ENCODE measurements around the gene C19orf18.
"Not testable (repeated sequence)": the region's sequence is repeated elsewhere in the genome, so short reads cannot be mapped to it uniquely, and the experiment has no call there.

Gene C19orf18

DNA sequence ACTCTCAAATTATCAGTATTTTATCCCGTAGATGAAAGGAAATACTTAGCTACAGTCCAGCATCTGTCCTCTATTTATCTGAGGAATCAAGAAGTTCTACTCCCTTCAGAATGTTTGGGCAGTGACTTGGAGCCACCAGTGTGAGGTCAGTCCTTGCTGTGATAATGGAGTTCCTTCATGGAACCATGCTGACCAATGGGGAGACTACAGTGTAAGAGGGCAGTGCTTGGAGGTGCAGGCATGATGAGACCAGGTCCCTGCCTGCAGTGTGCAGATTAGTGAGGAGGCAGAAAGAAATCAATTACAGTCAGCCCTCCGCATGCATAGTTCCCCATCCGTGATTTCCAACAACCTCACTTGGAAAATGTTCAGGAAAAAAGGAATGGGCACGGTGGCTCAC, at the start of gene C19orf18:
TSS of gene C19orf18 (minus strand) at position 101 of the 400 bp plus-strand sequence. CDS start 102 bp downstream, outside the sequence.
- no peak for DNase-seq

DNA sequence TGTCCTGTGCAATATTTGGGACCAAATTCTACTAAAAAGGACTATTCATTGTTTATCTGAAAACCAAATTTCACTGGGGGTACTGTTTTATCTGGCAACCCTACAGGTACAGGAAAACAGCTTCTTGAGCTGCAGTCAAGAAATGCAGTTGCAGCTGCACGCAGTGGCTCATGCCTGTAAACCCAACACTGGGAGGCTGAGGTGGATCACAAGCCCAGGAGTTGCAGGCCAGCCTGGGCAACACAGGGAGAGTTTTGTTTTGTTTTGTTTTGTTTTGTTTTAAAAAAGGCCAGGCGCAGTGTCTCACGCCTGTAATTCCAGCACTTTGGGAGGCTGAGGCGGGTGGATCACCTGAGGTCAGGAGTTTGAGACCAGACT, 47.9 kb upstream of the C19orf18 start:
- DNase-seq, result no peak

DNA sequence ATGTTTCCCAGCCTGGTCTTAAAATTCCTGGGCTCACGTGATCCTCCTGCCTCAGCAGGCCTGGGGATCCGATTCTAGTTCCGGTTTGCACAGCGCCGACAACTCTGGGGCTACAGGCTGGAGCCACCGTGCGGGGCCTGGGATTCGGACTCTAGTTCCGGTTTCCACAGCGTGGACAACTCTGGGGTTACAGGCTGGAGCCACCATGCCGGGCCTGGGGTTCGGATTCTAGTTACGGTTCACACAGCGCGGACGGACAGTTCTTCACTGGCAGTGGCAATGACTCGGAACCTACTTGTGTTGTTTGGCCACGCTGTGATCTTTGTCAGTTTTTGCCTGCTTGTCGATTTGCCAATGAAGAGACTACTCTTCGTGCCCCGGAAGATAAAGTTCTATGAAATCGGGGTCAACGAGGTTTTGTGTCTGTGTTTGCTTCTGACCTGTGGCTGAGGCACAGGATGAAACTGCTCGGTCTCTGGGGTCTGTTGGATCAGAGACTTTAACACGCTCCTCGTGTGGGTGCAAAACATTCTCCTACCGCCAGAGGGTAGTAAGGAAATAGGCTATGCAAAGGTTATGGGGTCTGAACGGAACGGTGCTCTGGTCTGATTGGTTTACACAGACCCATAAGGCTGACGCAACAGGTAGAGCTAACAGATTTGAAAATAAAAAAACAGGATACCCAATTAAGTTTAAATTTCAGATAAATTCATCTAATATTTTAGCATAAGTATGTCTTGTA, 47.4 kb upstream of the C19orf18 start:
- no peak for DNase-seq

DNA sequence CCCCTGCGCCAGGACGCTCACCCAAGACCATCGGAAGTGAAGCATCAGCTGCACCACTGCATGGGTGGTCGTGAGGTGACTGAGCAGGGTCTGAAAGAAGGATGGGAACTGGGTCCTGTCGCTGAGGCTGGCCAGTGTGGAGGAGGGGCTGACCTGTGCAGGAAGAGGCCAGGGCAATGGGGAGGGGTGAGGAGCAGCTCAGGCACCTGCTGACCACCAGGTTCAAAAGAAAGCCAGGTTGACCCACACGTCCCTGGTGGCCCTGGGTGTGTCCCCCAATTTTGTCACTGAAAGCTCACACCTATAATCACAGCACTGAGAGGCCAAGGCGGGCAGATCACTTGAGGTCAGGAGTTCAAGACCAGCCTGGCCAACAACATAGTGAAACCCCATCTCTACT, 45.8 kb upstream of the C19orf18 start:
- DNase-seq, result no peak

- DNase-seq, result no peak
Observed at GRCh38 chr19:58014141-58014540, 39.8 kb upstream of the C19orf18 start.

GRCh38 chr19:58010507-58010906, 36.2 kb upstream of the C19orf18 start:
- DNase-seq, result no peak

- DNase-seq, result no peak
Observed at GRCh38 chr19:58009666-58010301, 35.5 kb upstream of the C19orf18 start.

DNA sequence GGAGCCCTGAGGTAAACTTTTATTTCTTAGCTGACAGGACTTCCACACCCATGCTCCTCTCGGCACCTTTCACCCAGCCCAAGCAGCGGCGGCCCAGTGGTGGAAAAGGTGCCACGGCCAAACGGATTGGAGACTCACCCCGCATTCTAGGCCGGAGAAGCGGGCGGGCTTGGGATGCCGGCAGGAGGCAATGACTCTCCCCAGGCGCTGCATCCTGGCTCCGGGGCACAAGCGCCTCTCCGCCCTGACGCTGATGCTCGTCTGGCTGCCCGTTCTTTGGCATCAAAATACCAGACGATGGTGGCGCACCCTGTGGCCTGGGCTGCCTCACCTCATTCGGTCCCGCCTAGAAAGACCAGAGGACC, 34.9 kb upstream of the C19orf18 start:
- no peak for DNase-seq

DNA sequence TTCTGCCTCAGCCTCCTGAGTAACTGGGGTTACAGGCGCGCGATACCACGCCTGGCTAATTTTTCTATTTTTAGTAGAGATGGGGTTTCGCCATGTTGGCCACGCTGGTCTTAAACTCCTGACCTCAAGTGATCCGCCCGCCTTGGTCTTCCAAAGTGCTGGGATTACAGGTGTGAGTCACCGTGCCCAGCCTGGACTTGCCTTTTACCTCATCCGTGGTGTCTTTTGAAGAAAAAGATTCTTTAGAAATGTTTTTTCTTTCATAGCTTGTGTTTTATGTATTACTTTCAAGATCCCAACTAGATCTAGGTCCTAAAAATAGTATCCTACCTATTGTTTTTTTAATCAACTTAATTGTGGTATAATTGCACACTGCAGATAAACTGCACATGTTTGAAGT, 34.5 kb upstream of the C19orf18 start:
- not testable (repeated sequence) for DNase-seq

- no peak for DNase-seq
Observed at GRCh38 chr19:58007285-58007684, 33.0 kb upstream of the C19orf18 start.

GRCh38 chr19:58003174-58003828, 29.0 kb upstream of the C19orf18 start:
- DNase-seq, result no peak

DNA sequence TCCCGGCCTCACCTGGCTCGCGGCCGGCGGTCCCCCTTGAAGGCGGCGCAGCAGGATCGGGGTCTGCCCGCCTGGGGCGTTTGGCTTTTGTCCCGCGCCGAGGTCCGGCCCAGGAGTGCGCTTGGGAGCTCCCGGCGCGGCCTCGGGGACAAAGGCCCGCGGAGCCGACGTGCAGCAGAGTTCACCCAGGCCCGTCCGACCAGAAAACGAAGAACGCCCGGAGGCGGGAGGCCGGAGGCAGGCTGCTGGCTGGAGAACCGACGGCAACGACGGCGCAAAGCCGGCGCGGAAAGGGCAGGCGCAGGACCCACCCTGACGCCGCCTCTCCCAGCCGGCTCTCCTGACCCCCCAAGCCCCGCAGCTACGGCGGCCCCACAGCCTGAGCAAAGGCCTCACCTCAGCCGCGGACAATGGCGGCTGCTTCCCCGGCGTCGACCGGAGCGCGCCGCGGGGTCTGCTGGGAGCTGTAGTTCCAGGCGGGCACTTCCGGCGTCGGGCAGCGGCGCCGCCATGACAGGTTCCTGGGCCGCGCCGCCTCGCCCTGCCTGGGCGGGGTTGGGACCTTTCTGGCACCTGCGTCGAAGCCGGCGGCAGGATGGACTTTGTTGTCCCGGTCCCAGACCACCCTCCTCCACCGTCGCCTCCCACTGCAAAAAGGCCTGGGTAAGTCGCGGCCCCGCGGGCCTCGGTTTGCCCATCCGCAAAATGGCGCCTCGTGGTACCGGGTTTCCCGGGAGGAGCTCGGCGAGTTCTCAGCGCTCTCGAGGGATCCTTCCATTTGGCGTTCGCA, 28.2 kb upstream of the C19orf18 start, which contains the start of gene ZNF606:
TSS of gene ZNF606 (minus strand) at position 437 of the 790 bp plus-strand sequence. CDS start 1,501 bp downstream, outside the sequence.
- DNase-seq, result no peak

DNA sequence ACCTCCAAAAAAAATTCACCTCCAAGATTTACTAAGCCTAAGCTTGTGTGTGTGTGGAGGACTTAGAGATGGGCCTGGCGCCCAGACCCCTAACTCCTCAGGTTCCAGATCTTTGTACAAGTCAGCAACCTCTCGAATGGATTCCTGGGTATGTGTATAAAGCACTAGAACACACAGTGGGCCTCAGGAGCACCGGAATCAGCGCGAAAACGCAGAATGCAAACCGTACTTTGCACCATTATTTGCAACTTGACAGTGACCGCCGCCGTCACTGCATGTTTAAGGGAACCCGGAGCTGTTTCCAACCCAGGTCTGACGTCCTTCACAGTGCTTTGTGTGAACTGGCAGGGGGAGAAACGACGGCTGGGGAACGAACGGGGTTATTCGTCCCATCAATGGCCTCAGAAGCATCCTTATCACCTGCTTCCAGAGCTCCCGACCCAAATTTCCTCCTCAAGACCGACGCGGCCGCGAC, 27.6 kb upstream of the C19orf18 start:
- no peak for DNase-seq

GRCh38 chr19:58000677-58001076, 26.3 kb upstream of the C19orf18 start:
- DNase-seq, result no peak

- DNase-seq, result no peak
Observed at GRCh38 chr19:57992841-57993240, 18.5 kb upstream of the C19orf18 start.

DNA sequence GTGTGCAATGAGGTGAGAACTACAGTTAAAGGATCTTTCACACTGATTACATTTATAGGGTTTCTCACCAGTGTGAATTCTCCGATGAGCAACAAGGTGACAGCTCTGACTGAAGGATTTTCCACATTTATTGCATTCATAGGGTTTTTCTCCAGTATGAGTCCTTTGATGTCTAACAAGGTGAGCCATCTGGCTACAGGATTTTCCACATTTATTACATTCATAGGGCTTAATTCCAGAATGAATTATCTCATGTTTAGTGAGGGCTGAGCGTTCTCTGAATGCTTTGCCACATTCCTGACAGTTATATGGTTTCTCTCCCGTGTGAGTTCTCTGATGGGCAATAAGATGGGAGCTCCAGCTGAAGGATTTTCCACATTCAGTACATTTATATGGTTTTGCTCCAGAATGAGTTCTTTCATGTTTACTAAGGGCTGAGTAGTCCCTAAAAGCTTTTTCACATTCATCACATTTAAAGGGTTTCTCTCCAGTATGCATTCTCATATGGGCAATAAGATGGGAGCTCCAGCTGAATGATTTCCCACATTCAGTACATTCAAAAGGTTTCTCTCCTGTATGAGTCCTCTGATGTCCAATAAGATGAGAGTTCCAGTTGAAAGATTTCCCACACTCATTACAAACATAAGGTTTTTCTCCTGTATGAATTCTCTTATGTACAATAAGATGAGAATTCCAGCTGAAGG, 4.4 kb upstream of the C19orf18 start:
- no peak for DNase-seq

- DNase-seq, result no peak
Observed at GRCh38 chr19:57964761-57965160, 9.6 kb downstream of the C19orf18 start.

- no peak for DNase-seq
Observed at GRCh38 chr19:57961785-57962184, 12.5 kb downstream of the C19orf18 start.

- no peak for DNase-seq
Observed at GRCh38 chr19:57954996-57955395, 19.3 kb downstream of the C19orf18 start.

DNA sequence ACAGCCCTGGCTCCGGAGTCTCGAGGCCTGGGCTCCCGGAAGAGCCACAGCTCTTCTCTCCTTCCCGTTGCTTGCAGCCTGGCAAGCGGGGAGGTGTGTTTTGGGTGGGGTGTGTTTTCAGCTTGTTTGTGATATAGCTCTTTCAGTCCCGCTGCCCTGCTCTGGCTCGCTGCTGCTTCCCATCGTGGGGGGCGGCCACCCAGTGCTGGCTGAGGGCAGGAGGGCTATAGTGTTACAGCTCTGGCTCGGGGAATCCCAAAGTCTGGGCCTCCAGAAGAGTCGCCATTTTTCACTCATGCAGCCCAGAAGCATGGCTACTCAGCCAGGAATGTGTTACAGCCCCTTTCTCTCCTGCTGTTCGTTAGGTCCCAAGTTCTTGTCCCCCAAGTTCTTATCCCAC, 24.6 kb downstream of the C19orf18 start:
- no peak for DNase-seq

DNA sequence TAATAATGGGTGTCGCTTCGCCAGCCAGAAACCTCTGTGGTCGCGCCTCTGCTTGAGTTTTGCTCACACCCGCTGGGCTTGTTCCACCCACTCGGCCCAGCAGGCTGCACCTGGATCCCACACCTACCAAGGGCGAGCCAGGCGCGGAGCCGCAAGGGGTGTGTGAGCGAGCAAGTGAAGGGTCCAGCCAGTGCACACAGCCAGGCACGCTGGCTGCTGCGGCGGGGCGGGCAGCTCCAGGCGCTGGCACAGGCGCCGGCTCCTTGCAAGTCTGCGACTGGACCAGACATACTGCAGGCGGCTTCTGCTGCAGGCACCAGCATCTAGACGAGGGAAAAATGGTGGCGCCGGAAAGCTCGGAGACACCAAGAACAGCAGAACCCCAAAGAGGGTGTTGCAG, 25.0 kb downstream of the C19orf18 start:
- DNase-seq, result no peak

GRCh38 chr19:57947419-57948134, 26.8 kb downstream of the C19orf18 start, which contains the start of gene ZNF256:
Gene ZNF256, minus strand, starts transcription at chr19:57947706. Its CDS starts 232 bp downstream, at chr19:57947474.
- no peak for DNase-seq

Data from NK-92 treated with Interleukin-12 subunit alpha and Interleukin-12 subunit beta, amount 100 ng/mL, for 24 hours (cell line).